ENCODE measurements around the gene SLC2A4RG. TPM values are rescaled to one million over a fixed set of nuclear protein-coding genes. Genes with fewer than 3 reads are reported as not detected.

Gene SLC2A4RG
- polyA plus RNA-seq, 1 experiment: 26.0 TPM

DNA sequence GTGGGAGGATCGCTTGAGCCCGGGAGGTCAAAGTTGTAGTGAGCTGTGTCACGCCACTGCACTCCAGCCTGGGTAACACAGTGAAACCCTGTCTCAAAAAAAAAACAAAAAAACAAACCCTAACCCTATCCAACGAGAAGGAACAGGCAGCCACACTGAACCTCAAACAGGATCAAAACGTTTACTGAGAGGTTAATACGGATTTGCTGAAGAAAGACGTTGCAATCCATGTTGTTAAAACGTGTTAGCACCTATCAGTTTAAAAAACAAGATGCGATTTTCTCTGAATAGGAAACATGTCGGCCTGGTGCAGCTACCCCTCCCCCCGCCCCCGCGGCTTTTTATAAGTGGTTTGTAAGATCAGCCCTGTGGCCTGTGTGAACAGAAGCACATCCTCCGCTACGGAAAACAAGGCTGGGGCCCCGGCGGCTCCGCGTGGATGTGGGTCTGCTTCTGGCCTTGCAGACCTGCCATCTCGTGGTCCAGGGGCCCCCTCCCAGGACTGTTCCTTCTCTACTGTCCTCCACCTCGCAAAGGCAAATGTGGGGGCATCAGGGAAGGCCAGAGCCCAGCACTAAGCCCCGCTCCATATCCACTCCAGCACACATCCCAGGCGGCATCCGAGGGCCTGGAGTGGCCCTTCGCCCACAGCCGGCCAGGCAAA, 11.4 kb downstream of the SLC2A4RG start:
- POLR2A ChIA-PET: no interaction called here
- TF ChIP-seq, protein P1, sequence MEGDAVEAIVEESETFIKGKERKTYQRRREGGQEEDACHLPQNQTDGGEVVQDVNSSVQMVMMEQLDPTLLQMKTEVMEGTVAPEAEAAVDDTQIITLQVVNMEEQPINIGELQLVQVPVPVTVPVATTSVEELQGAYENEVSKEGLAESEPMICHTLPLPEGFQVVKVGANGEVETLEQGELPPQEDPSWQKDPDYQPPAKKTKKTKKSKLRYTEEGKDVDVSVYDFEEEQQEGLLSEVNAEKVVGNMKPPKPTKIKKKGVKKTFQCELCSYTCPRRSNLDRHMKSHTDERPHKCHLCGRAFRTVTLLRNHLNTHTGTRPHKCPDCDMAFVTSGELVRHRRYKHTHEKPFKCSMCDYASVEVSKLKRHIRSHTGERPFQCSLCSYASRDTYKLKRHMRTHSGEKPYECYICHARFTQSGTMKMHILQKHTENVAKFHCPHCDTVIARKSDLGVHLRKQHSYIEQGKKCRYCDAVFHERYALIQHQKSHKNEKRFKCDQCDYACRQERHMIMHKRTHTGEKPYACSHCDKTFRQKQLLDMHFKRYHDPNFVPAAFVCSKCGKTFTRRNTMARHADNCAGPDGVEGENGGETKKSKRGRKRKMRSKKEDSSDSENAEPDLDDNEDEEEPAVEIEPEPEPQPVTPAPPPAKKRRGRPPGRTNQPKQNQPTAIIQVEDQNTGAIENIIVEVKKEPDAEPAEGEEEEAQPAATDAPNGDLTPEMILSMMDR (IDR thresholded peaks at IDR 0.05; ENCODE audit: low read depth, low read length): no peak
- CTCF ChIA-PET: no interaction called here
- Histone ChIP-seq H3K27ac (ENCODE audit: low read depth, low read length) (no peak overlapping the region), H3K4me3 (ENCODE audit: low read depth, low read length) (no peak overlapping the region), H3K27me3 (ENCODE audit: control insufficient read depth, insufficient read depth, low read length) (no peaks in the 10 kb centered on the region), H3K9me3 (ENCODE audit: control insufficient read depth, insufficient read depth, low read length) (peaks cover 5% of the 10 kb centered on the region; the same call in 1 of the 2 replicates)
- no peak for DNase-seq (ENCODE audit: low read depth, low spot score)

- H3K9me3 ChIP-seq (ENCODE audit: control insufficient read depth, insufficient read depth, low read length): peaks cover 5% of the 10 kb centered on the region; the same call in 1 of the 2 replicates
- POLR2A ChIA-PET: interaction anchor here (0.5 kb wide), 1 partner anchor 9 kb away, joined by 3 read pairs; no protein-coding TSS in a partner anchor
- DNase-seq (ENCODE audit: low read depth, low spot score): no peak
- TF ChIP-seq, protein P1 (IDR thresholded peaks at IDR 0.05; ENCODE audit: low read depth, low read length): no peak
- no peak overlapping the region for H3K27ac ChIP-seq (ENCODE audit: low read depth, low read length)
- no peaks in the 10 kb centered on the region for H3K27me3 ChIP-seq (ENCODE audit: control insufficient read depth, insufficient read depth, low read length)
- H3K4me3 ChIP-seq (ENCODE audit: low read depth, low read length): no peak overlapping the region
- CTCF ChIA-PET: interaction anchor here (0.6 kb wide), 1 partner anchor 14 kb away, joined by 4 read pairs; no protein-coding TSS in a partner anchor
These were observed 12.1 kb downstream of the SLC2A4RG start for GRCh38 chr20:63751471-63752271.

- DNase-seq (ENCODE audit: low read depth, low spot score): no peak
These were observed 13.0 kb downstream of the SLC2A4RG start for GRCh38 chr20:63752411-63753101.

GRCh38 chr20:63753381-63753780, 13.8 kb downstream of the SLC2A4RG start:
- ChIA-PET POLR2A (interaction anchor here (1.6 kb wide), 1 partner anchor 112 kb away, joined by 5 read pairs; the partner anchor contains the start of gene TPD52L2), CTCF (no interaction called here)
- peaks cover 5% of the 10 kb centered on the region; the same call in 1 of the 2 replicates for H3K9me3 ChIP-seq (ENCODE audit: control insufficient read depth, insufficient read depth, low read length)
- TF ChIP-seq, protein P1 (IDR thresholded peaks at IDR 0.05; ENCODE audit: low read depth, low read length): no peak
- no peak for DNase-seq (ENCODE audit: low read depth, low spot score)
- no peak overlapping the region for H3K27ac ChIP-seq (ENCODE audit: low read depth, low read length)
- H3K4me3 ChIP-seq (ENCODE audit: low read depth, low read length): no peak overlapping the region
- no peaks in the 10 kb centered on the region for H3K27me3 ChIP-seq (ENCODE audit: control insufficient read depth, insufficient read depth, low read length)

More at GRCh38 chr20:63752411-63753101, 13.0 kb downstream of the SLC2A4RG start:
- ChIA-PET CTCF (interaction anchor here (0.6 kb wide), 1 partner anchor 13 kb away, joined by 4 read pairs; no protein-coding TSS in a partner anchor), POLR2A (no interaction called here)
- Histone ChIP-seq H3K9me3 (ENCODE audit: control insufficient read depth, insufficient read depth, low read length) (peaks cover 5% of the 10 kb centered on the region; the same call in 1 of the 2 replicates), H3K27ac (ENCODE audit: low read depth, low read length) (no peak overlapping the region), H3K4me3 (ENCODE audit: low read depth, low read length) (no peak overlapping the region), H3K27me3 (ENCODE audit: control insufficient read depth, insufficient read depth, low read length) (no peaks in the 10 kb centered on the region)
- TF ChIP-seq, protein P1 (IDR thresholded peaks at IDR 0.05; ENCODE audit: low read depth, low read length): no peak

Data from AG04450 (cell line).